ENCODE measurements around the gene GFY. TPM values are rescaled to one million over a fixed set of nuclear protein-coding genes. Genes with fewer than 3 reads are reported as not detected.

GFY gene
- total RNA-seq, 1 experiment from 2014 or later = not detected

- Mint-ChIP-seq H3K4me1 (ENCODE audit: insufficient read depth, unreplicated experiment) (no peaks in the 10 kb centered on the region), H3K9me3 (ENCODE audit: unreplicated experiment) (no peaks in the 10 kb centered on the region), H3K4me3 (ENCODE audit: unreplicated experiment) (no peak overlapping the region), H3K27ac (ENCODE audit: low read depth, unreplicated experiment) (no peak overlapping the region), H3K36me3 (ENCODE audit: insufficient read depth, unreplicated experiment) (no peaks in the 10 kb centered on the region), H3K27me3 (ENCODE audit: insufficient read depth, unreplicated experiment) (peaks cover 12% of the 10 kb centered on the region)
- no peak for TF ChIP-seq CTCF (IDR thresholded peaks at IDR 0.05; ENCODE audit: unreplicated experiment)
- no TSS peak for BruUV-seq (replicated peaks)
- ChIA-PET CTCF (interaction anchor here (0.6 kb wide), 1 partner anchor 15 kb away, joined by 4 read pairs; no protein-coding TSS in a partner anchor), POLR2A (no interaction called here)
- no peak for DNase-seq (ENCODE audit: unreplicated experiment)
- intact Hi-C loops (cut with micrococcal nuclease) = no loop called here
Observed at GRCh38 chr19:49409441-49410029, 15.7 kb upstream of the GFY start.

GRCh38 chr19:49411681-49412326 is 13.4 kb upstream of the GFY start:
- intact Hi-C loops (cut with micrococcal nuclease) = no loop called here
- DNase-seq (ENCODE audit: unreplicated experiment) = no peak
- peaks cover 12% of the 10 kb centered on the region for H3K27me3 Mint-ChIP-seq (ENCODE audit: insufficient read depth, unreplicated experiment)
- no peaks in the 10 kb centered on the region for H3K4me1 Mint-ChIP-seq (ENCODE audit: insufficient read depth, unreplicated experiment)
- no peaks in the 10 kb centered on the region for H3K36me3 Mint-ChIP-seq (ENCODE audit: insufficient read depth, unreplicated experiment)
- H3K27ac Mint-ChIP-seq (ENCODE audit: low read depth, unreplicated experiment) = no peak overlapping the region
- H3K4me3 Mint-ChIP-seq (ENCODE audit: unreplicated experiment) = no peak overlapping the region
- ChIA-PET CTCF (interaction anchor here (0.6 to 1.0 kb wide), 2 partner anchors 20 to 415 kb away, joined by 3 read pairs; no protein-coding TSS in a partner anchor), POLR2A (no interaction called here)
- BruUV-seq (replicated peaks) = no TSS peak
- H3K9me3 Mint-ChIP-seq (ENCODE audit: unreplicated experiment) = no peaks in the 10 kb centered on the region
- no peak for TF ChIP-seq CTCF (IDR thresholded peaks at IDR 0.05; ENCODE audit: unreplicated experiment)

GRCh38 chr19:49413348-49413747 is 11.8 kb upstream of the GFY start:
- Mint-ChIP-seq H3K9me3 (ENCODE audit: unreplicated experiment) (no peaks in the 10 kb centered on the region), H3K4me1 (ENCODE audit: insufficient read depth, unreplicated experiment) (no peaks in the 10 kb centered on the region), H3K27me3 (ENCODE audit: insufficient read depth, unreplicated experiment) (peaks cover 15% of the 10 kb centered on the region), H3K36me3 (ENCODE audit: insufficient read depth, unreplicated experiment) (no peaks in the 10 kb centered on the region), H3K27ac (ENCODE audit: low read depth, unreplicated experiment) (no peak overlapping the region), H3K4me3 (ENCODE audit: unreplicated experiment) (no peak overlapping the region)
- no peak for DNase-seq (ENCODE audit: unreplicated experiment)
- intact Hi-C loops (cut with micrococcal nuclease) = no loop called here
- TF ChIP-seq CTCF (IDR thresholded peaks at IDR 0.05; ENCODE audit: unreplicated experiment) = no peak
- ChIA-PET POLR2A (interaction anchor here (0.7 kb wide), 1 partner anchor 54 kb away, joined by 3 read pairs; no protein-coding TSS in a partner anchor), CTCF (no interaction called here)
- BruUV-seq (replicated peaks) = no TSS peak

- Mint-ChIP-seq H3K4me3 (ENCODE audit: unreplicated experiment) (no peak overlapping the region), H3K27ac (ENCODE audit: low read depth, unreplicated experiment) (no peak overlapping the region), H3K9me3 (ENCODE audit: unreplicated experiment) (no peaks in the 10 kb centered on the region), H3K36me3 (ENCODE audit: insufficient read depth, unreplicated experiment) (no peaks in the 10 kb centered on the region), H3K4me1 (ENCODE audit: insufficient read depth, unreplicated experiment) (no peaks in the 10 kb centered on the region), H3K27me3 (ENCODE audit: insufficient read depth, unreplicated experiment) (peaks cover 24% of the 10 kb centered on the region)
- POLR2A ChIA-PET = no interaction called here
- no peak for DNase-seq (ENCODE audit: unreplicated experiment)
- no peak for TF ChIP-seq CTCF (IDR thresholded peaks at IDR 0.05; ENCODE audit: unreplicated experiment)
- no TSS peak for BruUV-seq (replicated peaks)
- intact Hi-C loops (cut with micrococcal nuclease) = no loop called here
- CTCF ChIA-PET = interaction anchor here (0.6 kb wide), 1 partner anchor 1150 kb away, joined by 3 read pairs; no protein-coding TSS in a partner anchor
Observed at GRCh38 chr19:49414256-49414655, 10.9 kb upstream of the GFY start.
